Fibroblast of villous mesenchyme (primary cell): ENCODE measurements around the gene EVX2. TPM values are rescaled to one million over a fixed set of nuclear protein-coding genes. Genes with fewer than 3 reads are reported as not detected.
A peak's percentile ranks its signal among the peaks of the same experiment; 100 is the strongest.

Source experiments
- DNase-seq: peaks from one replicate; pipeline ENCODE4 v3.0.0-alpha.2; 2010; ENCODE audit warnings: low read depth
- H3K4me3 ChIP-seq: 2 replicates; pipeline ENCODE4 v1.5.1; 2011; ENCODE audit warnings: low read depth, mild to moderate bottlenecking, low read length
- total RNA-seq: library from RNA; depleted of rRNA; stranded (reverse); fragments of >200 nt; gene quantifications from 2 replicates; pipeline ENCODE4 v1.2.3, GENCODE V29; 2012
- TF ChIP-seq, protein P1 (sequence below): IDR thresholded peaks from 2 replicates; pipeline ENCODE4 v1.5.1; 2012; ENCODE audit warnings: low read depth, mild to moderate bottlenecking, low read length; ENCODE audit not compliant: insufficient read depth

The EVX2 gene
- total RNA-seq, 1 donor = not detected

DNA sequence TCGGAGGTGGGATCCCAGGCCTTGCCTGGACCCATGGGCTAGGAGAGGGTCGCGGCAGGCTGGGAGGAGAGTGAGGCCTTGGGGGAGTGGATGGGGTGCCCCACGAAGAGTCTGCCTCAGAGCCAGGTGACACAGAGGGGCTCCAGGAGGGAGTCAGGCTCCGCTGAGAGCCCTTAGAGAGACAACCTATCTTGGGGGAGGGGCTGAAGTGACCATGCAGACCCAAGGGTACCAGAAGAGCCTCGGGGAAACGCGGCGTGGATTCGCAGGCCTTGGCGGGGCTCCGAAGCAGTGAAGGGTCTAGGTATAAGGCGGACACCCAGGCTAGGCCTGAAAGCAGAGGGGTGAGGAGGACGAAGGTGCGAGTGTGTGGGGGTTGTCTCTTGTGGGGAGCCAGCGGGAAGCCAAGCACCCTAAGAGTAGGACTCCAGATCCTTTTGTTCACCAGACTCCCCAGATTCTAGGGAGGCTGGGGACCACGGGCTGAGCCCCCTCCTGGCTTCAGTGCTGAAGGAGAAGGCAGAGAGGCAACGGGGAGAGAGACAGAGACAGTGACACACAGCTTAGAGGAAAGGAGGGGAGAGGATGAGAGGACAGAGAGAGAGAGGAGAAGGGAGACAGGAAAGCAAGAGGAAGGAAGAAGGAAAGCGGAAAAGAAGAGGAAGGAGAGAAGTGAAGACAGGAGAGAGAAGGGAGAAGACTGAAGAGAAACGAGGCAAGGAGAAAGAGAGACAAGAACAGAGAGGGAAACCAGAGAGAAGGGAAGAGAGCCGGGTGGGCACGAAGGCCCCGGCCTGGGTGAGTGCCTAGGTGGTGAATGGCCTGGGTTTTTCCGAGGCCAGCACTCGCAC lies 22.2 kb upstream of the EVX2 start:
- TF ChIP-seq, protein P1, sequence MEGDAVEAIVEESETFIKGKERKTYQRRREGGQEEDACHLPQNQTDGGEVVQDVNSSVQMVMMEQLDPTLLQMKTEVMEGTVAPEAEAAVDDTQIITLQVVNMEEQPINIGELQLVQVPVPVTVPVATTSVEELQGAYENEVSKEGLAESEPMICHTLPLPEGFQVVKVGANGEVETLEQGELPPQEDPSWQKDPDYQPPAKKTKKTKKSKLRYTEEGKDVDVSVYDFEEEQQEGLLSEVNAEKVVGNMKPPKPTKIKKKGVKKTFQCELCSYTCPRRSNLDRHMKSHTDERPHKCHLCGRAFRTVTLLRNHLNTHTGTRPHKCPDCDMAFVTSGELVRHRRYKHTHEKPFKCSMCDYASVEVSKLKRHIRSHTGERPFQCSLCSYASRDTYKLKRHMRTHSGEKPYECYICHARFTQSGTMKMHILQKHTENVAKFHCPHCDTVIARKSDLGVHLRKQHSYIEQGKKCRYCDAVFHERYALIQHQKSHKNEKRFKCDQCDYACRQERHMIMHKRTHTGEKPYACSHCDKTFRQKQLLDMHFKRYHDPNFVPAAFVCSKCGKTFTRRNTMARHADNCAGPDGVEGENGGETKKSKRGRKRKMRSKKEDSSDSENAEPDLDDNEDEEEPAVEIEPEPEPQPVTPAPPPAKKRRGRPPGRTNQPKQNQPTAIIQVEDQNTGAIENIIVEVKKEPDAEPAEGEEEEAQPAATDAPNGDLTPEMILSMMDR = no peak

DNA sequence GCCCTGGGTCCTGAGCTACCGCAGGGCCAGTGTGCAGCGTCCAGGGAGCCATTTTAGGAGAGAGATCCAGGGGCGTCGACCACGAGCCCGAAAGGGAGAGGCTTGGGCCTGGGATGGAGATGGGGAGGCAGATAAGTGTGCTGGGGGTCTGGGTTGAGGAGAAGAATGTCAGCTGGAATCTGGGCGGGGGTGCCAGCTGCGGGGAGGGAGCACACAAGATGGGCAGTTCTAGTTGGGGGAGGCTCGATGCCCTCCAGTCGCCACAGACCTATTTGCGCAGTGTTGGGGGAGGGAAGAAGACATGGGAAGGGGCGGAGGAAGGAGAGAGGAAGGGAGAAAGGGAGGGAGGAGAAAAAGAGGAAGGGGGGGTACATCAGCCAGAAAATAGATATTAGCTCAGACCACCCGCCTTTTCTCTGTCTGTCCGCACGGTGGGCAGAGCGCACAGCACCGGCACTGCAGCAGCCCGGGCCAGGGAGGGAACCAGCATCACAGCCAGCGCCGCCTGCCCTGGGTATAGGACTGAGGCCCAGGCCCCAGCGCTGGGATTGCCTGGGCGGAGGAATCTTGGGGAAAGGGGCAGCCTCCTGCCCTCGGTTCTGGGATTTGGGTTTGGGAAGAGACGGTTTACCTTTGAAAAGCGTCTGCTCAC lies 21.4 kb upstream of the EVX2 start:
- peak overlapping the region; percentile 63 for H3K4me3 ChIP-seq
- DNase-seq = peak; percentile 47
- TF ChIP-seq, protein P1 = no peak

More for the DNA sequence above, 22.2 kb upstream of the EVX2 start:
- peak overlapping the region; percentile 63 for H3K4me3 ChIP-seq
- DNase-seq = peak; percentile 14

DNA sequence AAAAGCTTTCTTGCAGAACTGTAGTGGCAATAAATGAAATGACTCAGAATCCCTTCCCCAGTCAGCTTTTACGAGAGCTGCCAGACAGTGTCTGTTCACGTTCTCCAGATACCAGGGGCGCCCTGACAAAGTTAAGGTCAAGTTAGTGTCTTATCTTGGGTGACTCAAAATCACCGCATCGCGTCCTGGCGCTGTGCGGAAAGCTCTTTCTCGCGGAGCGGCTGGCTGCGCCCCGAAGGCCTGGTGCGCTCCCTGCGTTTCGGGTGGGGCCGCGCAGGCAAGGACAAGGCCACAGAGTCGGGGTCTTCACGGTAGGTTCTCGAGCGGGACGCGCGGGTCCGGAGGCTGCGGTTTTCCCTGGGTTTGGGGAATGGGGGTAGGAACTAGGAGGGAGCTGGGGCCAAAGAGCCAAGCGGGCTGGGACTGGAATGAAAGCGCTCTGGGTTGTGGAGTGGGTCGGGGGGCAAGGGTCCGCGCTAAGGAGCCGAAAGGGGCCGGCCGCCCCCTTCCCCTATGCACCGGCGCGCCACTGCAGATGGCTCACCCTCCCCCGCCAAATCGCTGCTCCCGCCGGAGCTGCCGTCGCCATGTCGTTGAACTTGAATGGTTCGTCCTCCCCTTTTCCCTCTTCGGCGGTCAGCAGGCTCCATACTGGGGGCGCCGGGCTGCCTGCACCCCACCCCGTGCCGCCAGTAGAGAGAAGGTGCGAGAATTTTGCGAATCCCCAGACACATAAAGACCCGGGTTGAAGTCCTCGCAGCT lies 20.7 kb upstream of the EVX2 start:
- peak overlapping the region; percentile 63 for H3K4me3 ChIP-seq
- TF ChIP-seq, protein P1 = no peak
- DNase-seq = peak; percentile 90

DNA sequence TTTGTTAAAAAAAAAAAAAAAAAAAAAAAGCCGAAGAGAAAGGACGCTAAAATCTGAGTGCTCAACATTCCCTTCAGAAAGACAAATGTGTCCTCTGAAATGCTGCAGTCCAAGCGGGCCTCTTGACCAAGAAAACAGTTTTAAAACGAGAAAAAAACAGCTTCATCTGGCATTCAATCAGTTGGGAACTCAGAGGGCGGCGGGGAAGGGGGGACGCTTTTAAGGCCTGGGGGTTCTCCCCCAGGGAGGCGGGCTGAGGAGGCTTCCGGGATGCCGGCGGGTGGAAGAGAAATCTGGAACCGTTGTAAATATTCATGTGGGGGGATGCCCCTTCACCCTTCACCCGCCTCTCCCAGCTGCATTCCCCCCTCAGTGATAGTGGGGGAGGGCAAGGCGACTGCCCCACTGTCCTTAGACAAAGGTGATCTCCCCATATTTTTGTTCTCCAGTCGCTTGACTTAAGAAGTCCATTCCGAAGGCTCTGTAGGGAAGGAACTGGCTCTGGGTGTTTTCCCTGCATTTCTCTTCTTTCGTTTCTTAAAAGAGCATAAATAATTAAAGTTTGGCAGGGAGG lies 20.1 kb upstream of the EVX2 start:
- peak overlapping the region; percentile 63 for H3K4me3 ChIP-seq
- TF ChIP-seq, protein P1 = no peak
- DNase-seq = no peak

DNA sequence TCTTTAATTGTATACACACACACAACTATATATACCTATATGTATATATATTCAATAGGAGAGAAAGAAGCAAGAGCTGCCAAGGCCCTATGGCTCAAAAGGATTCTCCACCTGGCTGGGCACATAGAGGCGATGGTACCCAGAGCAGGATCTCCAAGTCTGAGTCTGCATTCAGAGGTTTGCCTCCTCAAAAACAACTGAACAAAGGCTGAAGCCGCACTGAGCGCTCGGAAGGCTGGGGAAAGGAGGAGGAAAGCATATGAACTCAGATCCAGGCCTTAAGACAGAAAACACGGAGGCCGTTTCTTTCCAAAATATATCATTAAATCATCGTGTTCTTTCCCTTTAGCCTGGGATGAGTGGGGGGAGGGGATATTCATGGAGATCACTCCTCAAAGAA lies 19.4 kb upstream of the EVX2 start:
- TF ChIP-seq, protein P1 = no peak
- DNase-seq = no peak
- H3K4me3 ChIP-seq = peak overlapping the region; percentile 63

DNA sequence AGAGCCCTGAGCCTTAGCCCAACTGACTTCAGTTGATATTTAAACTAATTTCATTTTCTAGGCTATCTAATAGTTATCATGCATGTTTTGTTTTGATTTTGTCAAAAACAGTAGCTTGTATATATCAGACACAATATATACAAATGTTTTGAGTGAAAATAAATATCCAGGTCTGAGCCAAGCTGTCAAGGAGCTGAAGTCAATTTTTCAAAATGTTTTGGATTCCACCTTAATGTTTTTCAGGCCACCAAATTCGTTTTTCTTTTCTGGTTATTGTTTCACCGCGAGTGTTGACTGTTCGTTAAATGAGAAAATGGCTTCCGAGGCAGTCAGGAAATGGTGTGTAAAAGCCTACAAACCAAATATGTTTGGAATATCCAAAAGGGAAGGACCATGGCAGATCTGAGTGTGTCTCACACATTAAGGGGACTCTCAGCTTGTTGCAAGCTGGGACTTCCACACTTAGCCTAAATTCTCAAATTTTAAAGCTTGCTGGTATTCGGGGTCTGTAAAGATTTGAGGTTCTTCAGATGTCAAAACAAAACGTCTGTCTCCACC lies 18.6 kb upstream of the EVX2 start:
- DNase-seq = no peak
- H3K4me3 ChIP-seq = no peak overlapping the region
- TF ChIP-seq, protein P1 = no peak
